Suprapubic skin (tissue), 4 donors: Measurements from ENCODE around the gene RAB32. TPM values are rescaled to one million over a fixed set of nuclear protein-coding genes. Genes with fewer than 3 reads are reported as not detected.

Experiments used
- DNase-seq, 2 donors: peaks; one replicate each; pipeline ENCODE4 v3.0.0-alpha.2; 2019; ENCODE audit warnings: low spot score in 2 of 2
- H3K27ac ChIP-seq: fragments of 200-600 bp; sonication (generic); one replicate; pipeline ENCODE4 v1.5.1; 2019
- H3K27me3 ChIP-seq: fragments of 200-600 bp; sonication (generic); one replicate; pipeline ENCODE4 v1.5.1; 2019
- H3K36me3 ChIP-seq: fragments of 200-600 bp; sonication (generic); one replicate; pipeline ENCODE4 v1.5.1; 2019
- H3K4me1 ChIP-seq: fragments of 200-600 bp; sonication (generic); one replicate; pipeline ENCODE4 v1.5.1; 2019
- H3K4me3 ChIP-seq: fragments of 200-600 bp; sonication (generic); one replicate; pipeline ENCODE4 v1.5.1; 2019; ENCODE audit warnings: mild to moderate bottlenecking
- H3K9me3 ChIP-seq: fragments of 200-600 bp; sonication (generic); one replicate; pipeline ENCODE4 v1.5.1; 2019
- CTCF ChIP-seq, 2 donors: fragments of 200-600 bp in 1 of 2; fragments of 450-650 bp in 1 of 2; sonication (generic) in 1 of 2; IDR thresholded peaks; one replicate each; pipeline ENCODE4 v1.5.1; 2016 to 2019; ENCODE audit warnings: antibody characterized with exemption in 2 of 2, mild to moderate bottlenecking in 1 of 2, moderate library complexity in 1 of 2
- EP300 ChIP-seq: sonication (generic); formaldehyde crosslinking; IDR thresholded peaks from one replicate; pipeline ENCODE4 v1.6.1; 2017; ENCODE audit warnings: antibody characterized with exemption
- POLR2A ChIP-seq, 2 donors: fragments of 450-650 bp; IDR thresholded peaks; one replicate each; pipeline ENCODE4 v1.6.1; 2017; ENCODE audit warnings: antibody characterized with exemption in 2 of 2, mild to moderate bottlenecking in 2 of 2, moderate library complexity in 2 of 2
- POLR2AphosphoS5 ChIP-seq, 3 donors: sonication (generic); formaldehyde crosslinking; IDR thresholded peaks; one replicate each; pipeline ENCODE4 v1.6.1; 2017; ENCODE audit warnings: antibody characterized with exemption in 3 of 3
- WGBS: methylation state at CpG from one replicate; pipeline ENCODE4 v1.1.5; 2018; 5-methylcytosine and 5-hydroxymethylcytosine counted together
- total RNA-seq, 4 donors: library from RNA; depleted of rRNA; stranded (reverse); fragments of >200 nt; gene quantifications; one replicate each; pipeline ENCODE4 v1.1.0, GENCODE V29; 2016

The RAB32 gene
- total RNA-seq, 4 donors from 2014 or later, result 5.9 to 20.3 (median 13.4) TPM

GRCh38 chr6:146593986-146594385 is 50.4 kb downstream of the RAB32 start:
- H3K9me3 ChIP-seq, result no peaks in the 10 kb centered on the region
- 74% methylated on average over 2 of the region's 2 CpGs for WGBS
- no peak overlapping the region for H3K4me3 ChIP-seq
- no peak overlapping the region for H3K27ac ChIP-seq
- no peak for DNase-seq
- no peaks in the 10 kb centered on the region for H3K36me3 ChIP-seq
- TF ChIP-seq POLR2A (IDR thresholded peaks at IDR 0.05) (no peak), EP300 (no peak), CTCF (IDR thresholded peaks at IDR 0.05) (no peak), POLR2AphosphoS5 (IDR thresholded peaks at IDR 0.05) (no peak)
- H3K27me3 ChIP-seq, result no peaks in the 10 kb centered on the region
- peaks cover 5% of the 10 kb centered on the region for H3K4me1 ChIP-seq

GRCh38 chr6:146594495-146594894 is 50.9 kb downstream of the RAB32 start:
- DNase-seq, result no peak
- Histone ChIP-seq H3K4me3 (no peak overlapping the region), H3K36me3 (no peaks in the 10 kb centered on the region), H3K4me1 (peaks cover 5% of the 10 kb centered on the region), H3K9me3 (no peaks in the 10 kb centered on the region), H3K27ac (no peak overlapping the region), H3K27me3 (no peaks in the 10 kb centered on the region)
- 47% methylated on average over 1 of the region's 1 CpG for WGBS
- TF ChIP-seq CTCF (IDR thresholded peaks at IDR 0.05), result no peak
- TF ChIP-seq EP300, result no peak
- no peak for TF ChIP-seq POLR2AphosphoS5 (IDR thresholded peaks at IDR 0.05)
- TF ChIP-seq POLR2A (IDR thresholded peaks at IDR 0.05), result no peak

GRCh38 chr6:146595972-146596731 is 52.5 kb downstream of the RAB32 start:
- H3K9me3 ChIP-seq, result no peaks in the 10 kb centered on the region
- no peaks in the 10 kb centered on the region for H3K27me3 ChIP-seq
- peaks cover 5% of the 10 kb centered on the region for H3K4me1 ChIP-seq
- H3K36me3 ChIP-seq, result no peaks in the 10 kb centered on the region
- no peak for DNase-seq
- TF ChIP-seq EP300, result no peak
- no peak for TF ChIP-seq POLR2AphosphoS5 (IDR thresholded peaks at IDR 0.05)
- TF ChIP-seq POLR2A (IDR thresholded peaks at IDR 0.05), result no peak
- TF ChIP-seq CTCF (IDR thresholded peaks at IDR 0.05), result no peak
- no peak overlapping the region for H3K4me3 ChIP-seq
- no peak overlapping the region for H3K27ac ChIP-seq
- WGBS, result 38% methylated on average over 2 of the region's 2 CpGs

GRCh38 chr6:146598772-146599405 is 55.3 kb downstream of the RAB32 start, which contains the start of gene ADGB:
ADGB (plus strand) TSS chr6:146598972; CDS start chr6:146599041, 69 bp downstream.
- WGBS, result 21% methylated on average over 12 of the region's 32 CpGs
- TF ChIP-seq EP300 (no peak), POLR2A (IDR thresholded peaks at IDR 0.05) (no peak), CTCF (IDR thresholded peaks at IDR 0.05) (no peak), POLR2AphosphoS5 (IDR thresholded peaks at IDR 0.05) (no peak)
- Histone ChIP-seq H3K4me1 (peaks cover 5% of the 10 kb centered on the region), H3K27ac (no peak within 1 kb of the TSS), H3K27me3 (no peaks in the 10 kb centered on the region), H3K4me3 (peak within 1 kb of the TSS; percentile 41), H3K36me3 (no peaks in the 10 kb centered on the region), H3K9me3 (no peaks in the 10 kb centered on the region)
- DNase-seq, result peak in 1 of 2 donors; percentile 56

- H3K36me3 ChIP-seq, result no peaks in the 10 kb centered on the region
- no peak for DNase-seq
- no peak overlapping the region for H3K4me3 ChIP-seq
- peaks cover 5% of the 10 kb centered on the region for H3K4me1 ChIP-seq
- WGBS, result 67% methylated on average over 4 of the region's 4 CpGs
- no peak for TF ChIP-seq CTCF (IDR thresholded peaks at IDR 0.05)
- no peak for TF ChIP-seq POLR2A (IDR thresholded peaks at IDR 0.05)
- no peak for TF ChIP-seq EP300
- TF ChIP-seq POLR2AphosphoS5 (IDR thresholded peaks at IDR 0.05), result no peak
- H3K9me3 ChIP-seq, result no peaks in the 10 kb centered on the region
- H3K27ac ChIP-seq, result no peak overlapping the region
- no peaks in the 10 kb centered on the region for H3K27me3 ChIP-seq
Measured at GRCh38 chr6:146601352-146601751, 57.7 kb downstream of the RAB32 start.
